Activated CD8-positive, alpha-beta memory T cell treated with anti-CD3 and anti-CD28 coated beads for 24 hours (primary cell): Measurements from ENCODE around the gene PLEKHA6.
"Not testable (repeated sequence)": the region's sequence is repeated elsewhere in the genome, so short reads cannot be mapped to it uniquely, and the experiment has no call there.

Experiments used
- DNase-seq: peaks from one replicate; pipeline ENCODE4 v3.0.0-alpha.2; 2020

The PLEKHA6 gene

DNA sequence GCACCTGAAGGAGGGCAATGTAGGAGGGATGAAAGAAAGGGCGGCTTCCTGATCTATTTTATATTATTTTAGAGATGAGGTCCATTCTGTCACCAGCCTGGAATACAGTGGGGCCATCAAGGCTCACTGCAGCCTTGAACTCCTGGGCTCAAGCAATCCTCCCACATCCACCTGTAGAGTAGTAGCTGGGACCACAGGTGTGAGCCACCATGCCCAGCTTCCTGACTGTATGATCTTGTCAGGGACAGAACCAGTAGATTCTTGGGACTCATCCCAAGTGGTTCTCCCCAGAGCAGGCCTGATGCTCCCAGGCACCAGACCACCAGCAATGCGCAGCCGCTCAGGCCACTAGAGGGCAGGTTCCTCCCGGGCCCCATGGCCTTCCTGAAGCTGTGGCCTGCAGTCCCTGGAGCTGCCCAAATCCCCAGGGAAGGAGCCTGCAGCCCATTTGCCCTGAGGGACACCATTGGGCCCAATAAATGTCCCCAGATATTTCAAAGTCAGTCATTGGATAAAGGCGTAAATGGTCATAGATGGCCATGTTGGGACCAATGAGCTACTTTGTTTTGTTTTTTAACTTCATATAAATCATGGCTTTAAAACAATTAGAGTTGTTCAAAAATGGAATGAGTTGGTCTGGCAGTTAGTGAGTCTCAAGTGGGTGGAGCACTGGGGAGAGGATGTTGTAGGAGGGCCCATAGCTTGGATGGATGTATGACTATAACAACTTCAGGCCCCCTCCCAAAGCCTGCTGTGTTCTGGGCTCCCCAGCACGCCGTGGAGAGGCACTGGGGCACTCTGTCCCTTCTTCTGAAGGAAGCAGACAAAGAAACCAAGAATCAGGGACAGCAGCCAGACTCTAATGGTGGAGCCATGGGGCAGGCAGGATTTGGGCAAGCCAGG is 101.3 kb downstream of the PLEKHA6 start:
- peak; percentile 62 for DNase-seq

DNA sequence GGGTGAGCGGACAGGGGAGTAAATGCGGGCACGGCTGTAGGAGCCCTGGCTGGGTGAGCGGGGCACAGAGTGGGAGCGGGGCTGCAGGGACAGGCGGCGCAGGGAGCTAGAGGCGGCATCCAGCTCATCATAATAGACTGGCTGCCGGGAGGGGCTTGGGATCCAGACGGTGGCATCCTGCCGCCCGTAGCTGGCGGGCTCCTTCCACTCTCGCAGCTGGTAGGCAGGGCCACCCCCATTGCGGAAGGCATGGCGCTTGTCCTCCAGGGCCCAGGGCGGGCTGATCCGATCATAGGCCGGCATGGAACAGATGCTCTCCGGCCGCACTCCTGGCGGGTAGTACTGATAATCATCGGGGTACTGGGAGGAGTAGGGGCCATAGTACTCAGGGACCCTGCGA is 102.3 kb downstream of the PLEKHA6 start:
- DNase-seq: no peak

DNA sequence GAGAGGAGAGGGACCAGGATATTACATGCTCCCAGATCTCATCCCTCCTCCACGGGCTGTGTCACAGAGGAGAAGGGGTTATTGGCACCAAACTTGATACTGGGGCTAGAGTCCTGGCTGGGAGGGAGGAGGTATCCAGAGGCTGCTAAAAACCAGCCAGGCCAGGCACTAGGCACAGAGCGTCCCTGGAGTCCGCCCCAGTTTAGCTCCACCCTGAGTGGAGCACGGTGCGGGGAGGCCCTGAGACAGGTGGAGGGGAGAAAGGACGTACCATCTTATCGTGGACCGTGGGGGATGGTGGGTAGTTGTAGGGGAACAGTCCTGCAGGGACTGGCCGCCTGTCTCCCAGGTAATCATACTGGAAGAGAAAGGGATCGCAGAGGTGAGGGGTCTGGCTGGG is 103.2 kb downstream of the PLEKHA6 start:
- no peak for DNase-seq

DNA sequence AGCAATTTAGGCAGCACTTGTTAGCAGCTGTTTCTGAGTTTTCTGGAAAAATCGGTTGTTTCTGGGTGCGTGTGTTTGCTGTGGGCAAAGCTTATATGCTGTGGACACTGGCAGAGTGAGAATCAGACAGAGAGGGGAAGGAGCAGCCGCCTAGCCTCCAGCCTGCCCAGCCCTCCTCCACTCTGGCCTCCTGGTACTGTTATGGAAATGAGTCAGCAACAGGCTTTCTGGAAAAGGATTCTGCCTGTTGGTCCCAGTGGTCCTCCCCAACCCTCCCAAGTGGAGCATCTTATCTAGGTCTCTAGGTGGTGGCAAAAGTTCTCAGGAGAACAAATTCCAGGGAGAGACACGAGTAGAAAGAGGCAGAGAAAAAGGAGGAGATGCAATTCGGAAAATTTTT is 103.8 kb downstream of the PLEKHA6 start:
- DNase-seq: no peak

DNA sequence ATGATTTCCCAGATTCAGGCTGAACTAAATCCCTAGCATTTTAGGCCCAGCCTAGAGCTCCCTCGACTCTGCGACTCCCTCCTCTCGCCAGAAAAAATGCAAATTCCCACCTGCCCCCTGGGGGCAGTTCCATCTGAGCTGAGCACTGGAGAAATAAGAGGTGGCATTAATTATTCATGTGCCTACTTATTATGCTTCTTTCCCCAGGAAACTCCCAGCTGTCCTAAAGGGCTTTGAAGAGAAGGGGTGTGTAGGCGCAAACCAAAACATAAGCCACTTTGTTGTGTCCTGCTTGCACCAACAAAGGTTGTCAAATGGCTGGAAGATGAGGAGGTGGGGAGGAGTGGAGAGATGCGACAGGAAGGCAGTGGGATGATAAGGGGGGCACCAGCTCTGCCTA is 104.5 kb downstream of the PLEKHA6 start:
- no peak for DNase-seq

DNA sequence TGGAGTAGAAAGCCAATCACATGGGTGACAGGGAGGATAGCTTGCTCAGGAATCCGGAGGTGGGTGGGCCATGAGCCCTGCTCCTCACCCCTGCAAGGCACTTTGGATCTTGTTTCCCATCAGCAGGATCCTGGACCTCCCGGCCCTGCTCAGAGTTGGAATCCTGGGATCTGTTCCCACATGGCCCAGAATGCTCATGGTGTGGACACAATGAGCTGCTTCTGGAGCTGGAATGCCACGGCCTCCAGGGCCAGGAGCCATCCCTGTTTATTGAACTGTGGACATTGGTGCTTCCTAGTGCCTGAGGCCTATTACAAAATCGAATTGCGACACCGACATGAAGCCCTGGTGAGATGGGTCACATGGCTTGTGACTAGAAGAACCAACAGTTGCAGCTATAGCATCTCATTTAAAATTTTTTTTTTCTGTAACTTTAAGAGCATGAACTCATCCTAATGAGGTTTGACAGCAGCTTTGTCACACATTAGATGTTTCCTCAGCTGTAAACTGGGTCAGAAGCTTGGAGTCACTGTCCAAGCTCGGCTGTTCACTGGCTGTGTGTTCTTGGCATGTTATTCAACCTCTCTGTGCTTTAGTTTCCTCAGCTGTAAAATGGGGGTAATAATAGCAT is 105.6 kb downstream of the PLEKHA6 start:
- DNase-seq: no peak

DNA sequence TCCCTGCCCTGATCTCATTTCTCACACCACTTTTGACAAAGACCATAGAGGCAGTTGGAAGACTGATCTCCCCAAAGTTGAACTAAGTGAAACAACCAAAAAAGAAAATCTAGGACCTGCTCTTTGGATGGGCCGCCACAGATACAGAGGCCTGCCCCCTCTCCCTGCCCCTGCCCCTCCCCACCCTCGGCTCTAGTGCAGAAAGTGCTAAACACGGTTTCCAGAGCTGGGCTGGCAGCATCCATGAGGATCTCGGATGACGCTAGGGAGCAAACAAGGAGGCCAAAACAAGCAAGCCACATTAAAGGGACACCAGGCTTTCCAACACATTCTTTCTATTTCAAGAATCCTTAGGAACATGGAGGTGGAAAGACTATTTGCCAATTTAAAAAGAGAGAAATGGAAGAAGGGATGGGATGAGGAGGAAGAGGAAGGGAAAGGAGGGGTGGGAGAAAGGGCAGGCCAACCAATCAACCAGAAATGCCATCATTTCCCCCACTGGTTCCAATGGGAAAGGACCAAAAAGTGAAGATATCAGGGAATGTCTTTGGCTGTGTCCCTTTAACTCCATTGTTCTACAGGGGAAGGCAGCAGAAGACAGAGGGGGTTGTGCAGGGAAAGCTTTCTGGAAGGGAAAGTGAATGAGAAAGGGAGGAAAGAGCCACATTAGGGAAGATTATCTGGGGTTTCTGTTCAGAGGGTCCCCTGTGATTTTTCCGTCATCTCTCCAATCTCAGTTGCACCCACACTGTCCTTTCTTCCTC is 107.6 kb downstream of the PLEKHA6 start:
- DNase-seq: no peak

DNA sequence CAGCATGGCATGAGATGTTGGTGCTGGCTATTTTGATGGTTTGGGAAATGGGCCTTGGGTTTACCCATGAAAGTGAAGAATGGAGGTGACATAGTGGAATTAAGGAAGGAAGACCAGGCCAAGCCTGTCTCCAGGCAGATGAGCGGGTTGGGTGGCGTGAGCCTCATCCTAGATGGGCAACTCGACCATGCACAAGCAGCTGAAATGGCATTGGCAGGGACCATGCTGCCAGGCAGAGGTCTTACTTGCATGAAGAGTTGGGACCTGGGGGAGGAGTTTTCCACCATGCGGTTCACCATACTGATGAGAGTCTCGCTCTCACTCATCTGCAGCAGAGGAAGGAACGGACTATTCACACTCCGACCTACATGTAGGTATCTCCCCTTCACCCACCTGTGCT is 108.4 kb downstream of the PLEKHA6 start:
- no peak for DNase-seq

DNA sequence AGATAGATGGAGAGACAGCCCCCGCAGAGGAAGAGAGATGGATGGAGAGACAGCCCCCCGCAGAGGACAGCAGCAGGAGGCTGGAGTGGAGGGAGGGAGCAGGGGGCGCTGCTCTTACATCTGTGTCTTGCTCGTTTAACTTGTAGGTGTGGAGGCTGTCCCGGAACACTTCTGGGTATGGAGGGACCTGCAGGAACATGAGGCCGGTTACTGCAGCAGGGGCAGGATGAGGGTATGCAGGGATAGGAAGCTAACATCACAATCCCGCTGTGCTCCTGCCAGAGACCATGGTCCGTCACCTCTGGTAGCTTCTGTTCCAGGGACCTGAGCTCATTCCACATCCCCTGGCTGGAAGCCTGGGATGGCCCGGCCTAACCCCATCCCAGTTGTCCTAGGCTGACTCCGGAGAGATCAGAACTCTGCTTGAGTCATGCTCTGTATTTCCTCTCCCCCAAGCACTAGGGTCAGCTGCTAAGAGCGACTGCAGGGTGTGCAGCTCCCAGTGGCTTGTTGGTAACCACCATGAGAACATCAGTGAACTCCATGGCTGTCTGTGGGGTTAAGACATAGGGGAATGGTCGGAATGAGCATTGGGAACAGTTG is 109.2 kb downstream of the PLEKHA6 start:
- DNase-seq: no peak

DNA sequence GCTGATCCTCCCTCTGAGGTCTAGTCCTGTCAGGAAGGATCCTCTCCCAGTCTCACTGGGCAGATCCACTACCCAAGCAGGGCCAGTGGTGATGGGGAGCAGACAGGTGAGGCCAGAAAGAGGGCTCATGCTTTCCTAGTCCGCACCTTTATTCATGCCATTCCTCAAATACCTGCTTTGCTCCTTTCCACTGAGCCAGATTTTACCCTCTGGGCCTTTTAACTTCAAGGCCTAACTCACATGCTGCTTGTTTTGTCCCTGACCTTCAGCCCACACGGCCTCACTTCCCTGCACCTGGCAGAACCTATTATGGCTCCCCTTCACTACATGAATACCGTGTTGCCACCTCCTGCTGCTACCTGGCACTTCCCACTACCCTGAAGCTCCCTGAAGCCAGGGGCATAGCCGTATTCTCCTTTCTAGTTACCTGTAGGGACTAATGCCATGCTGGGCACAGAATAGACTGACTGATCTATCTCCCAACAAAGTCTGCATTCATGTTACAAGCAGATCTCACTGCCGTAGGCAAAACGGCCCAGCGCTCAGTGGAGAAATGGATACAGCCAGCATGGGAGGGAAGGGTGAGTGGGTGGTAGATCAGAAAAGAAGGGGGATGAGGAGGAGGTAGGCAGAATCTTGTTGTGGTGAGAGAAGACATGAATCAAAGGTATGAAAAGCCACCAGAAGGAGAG is 109.8 kb downstream of the PLEKHA6 start:
- no peak for DNase-seq

DNA sequence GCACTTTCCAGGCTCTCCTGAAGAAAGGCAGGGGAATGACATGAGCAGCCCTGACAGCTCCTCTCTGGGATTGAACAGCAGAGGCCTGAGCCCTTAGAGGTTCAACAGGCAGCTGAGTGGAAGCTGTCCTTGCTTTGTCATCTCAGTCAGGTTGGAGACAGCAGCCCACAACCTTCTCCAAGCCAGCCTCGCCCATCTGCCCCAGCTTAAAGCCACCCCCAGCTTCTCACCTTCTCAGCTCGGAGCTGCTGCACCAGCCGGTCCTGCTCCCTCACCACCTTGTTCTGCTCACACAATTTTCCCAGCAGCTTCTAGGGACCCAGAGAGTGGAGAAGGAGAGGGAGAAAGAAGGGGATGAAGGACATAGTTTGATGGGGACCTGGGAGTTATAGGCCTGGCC is 110.8 kb downstream of the PLEKHA6 start:
- DNase-seq: no peak

DNA sequence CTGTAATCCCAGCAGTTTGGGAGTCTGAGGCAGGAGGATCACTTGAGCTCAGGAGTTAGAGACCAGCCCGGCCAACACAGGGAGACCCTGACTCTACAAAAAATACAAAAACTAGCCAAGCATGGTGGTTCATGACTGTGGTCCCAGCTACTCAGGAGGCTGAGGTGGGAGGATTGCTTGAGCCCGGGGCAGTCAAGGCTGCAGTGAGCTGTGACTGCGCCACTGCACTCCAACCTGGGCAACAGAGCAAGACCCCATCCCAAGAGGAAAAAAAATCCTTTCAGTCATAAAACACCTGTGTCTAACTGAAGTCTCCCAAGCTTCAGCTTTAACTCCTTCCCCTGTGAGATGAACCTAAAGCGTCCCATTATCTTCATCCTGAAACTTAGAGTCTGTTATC is 112.9 kb downstream of the PLEKHA6 start:
- no peak for DNase-seq

DNA sequence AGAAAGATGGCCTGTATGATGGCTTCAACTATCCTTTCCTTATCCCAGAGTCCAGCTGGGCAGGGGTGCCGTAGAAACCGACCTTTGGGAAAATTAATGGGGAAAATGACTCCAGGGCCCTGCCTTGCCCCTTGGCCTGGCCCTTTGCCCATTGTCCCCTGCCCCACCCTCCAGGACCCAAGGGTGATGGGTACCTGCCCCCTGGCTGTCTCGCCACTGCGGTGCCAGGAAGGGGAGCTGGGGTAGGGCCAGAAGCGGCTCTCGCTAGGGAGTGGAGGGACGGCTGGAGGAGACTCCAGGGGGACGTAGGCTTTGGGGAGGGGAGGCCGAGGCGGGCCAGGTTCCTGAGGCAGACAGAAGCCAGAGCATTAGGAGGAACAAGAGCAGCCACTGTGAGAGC is 116.8 kb downstream of the PLEKHA6 start:
- no peak for DNase-seq

DNA sequence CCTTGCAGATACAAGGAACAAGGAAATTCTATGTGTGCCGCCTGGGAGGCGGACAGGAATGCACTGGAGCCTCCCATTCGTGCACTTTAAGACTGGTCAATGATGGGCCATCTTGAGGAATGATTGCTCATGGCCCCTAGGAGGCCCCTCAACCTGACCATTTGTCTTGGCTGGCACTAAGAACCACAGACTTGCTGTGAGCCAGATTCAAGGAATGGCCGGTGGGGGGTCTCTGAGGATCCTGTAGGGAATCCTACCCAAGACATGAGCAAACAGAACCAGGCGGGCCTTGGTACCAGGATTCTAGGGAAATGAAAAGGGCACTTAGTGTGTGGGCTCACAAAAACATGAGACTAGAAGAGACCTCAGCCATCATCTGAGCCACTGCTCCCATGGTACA is 117.8 kb downstream of the PLEKHA6 start:
- DNase-seq: no peak

DNA sequence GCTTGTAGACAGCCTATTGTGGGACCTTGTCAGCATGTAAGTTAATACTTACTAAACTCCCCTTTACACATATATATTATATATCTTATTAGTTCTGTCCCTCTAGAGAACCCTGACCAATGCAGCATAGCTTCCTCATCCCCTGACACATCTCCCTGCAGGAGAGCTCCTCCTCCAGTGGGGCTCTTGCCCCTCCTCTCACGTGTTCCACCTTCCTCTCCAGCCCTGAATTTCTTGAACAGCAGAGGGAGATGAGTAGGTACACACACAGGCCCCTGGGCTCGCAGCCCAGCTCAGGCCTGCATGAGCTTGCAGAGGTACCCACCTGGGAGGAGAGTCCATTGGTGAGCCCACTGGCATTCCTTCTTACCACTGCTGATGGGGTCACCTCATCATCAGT is 118.7 kb downstream of the PLEKHA6 start:
- DNase-seq: no peak

DNA sequence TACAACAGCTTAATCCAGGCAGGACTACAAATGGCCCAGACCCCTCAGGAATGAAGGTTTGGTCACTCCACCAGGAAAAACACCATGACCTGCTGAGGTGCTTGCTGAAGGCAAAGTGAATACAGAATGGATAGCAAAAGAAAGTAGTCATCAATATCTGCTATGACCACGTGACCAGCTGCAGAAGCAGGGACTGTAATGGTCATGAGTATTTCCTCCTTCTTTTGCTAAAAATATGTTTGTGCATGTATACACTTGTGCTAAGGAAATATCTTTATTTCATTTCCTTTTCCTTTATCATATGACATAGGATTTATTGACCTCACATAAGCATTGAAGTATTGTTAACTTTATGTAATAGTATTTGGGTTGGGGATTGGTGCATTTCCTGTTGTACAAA is 119.5 kb downstream of the PLEKHA6 start:
- DNase-seq: no peak

DNA sequence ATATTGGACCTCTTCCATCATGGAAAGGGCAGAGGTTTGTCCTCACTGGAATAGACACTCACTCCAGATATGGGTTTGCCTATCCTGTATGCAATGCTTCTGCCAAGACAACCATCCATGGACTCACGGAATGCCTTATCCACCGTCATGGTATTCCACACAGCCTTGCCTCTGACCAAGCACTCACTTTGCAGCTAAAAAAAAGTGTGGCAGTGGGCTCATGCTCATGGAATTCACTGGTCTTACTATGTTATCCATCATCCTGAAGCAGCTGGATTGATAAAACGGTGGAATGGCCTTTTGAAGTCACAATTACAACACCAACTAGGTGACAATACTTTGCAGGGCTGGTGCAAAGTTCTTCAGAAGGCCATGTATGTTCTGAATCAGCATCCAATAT is 120.3 kb downstream of the PLEKHA6 start:
- DNase-seq: not testable (repeated sequence)

DNA sequence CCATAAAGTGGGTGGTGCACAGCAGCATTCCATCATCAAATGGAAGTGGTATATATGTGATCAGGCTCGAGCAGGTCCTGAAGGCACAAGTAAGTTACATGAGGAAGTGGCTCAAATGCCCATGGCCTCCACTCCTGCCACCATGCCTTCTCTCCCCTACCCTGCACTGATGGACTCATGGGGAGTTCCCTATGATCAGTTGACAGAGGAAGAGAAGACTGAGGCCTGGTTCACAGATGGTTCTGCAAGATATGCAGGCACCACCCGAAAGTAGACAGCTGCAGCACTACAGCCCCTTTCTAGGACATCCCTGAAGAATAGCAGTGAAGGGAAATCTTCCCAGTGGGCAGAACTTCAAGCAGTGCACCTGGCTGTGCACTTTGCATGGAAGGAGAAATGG is 121.2 kb downstream of the PLEKHA6 start:
- not testable (repeated sequence) for DNase-seq

DNA sequence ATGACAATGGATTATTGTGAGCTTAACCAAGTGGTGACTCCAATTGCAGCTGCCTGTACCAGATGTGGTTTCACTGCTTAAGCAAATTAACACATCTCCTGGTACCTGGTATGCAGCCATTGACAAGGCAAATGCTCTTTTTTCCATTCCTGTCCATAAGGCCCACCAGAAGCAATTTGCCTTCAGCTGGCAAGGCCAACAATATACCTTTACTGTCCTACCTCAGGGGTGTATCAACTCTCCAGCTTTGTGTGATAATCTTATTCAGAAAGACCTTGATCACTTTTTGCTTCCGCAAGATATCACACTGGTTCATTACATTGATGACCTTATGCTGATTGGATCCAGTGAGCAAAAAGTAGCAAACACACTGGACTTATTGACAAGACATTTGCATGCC is 122.2 kb downstream of the PLEKHA6 start:
- not testable (repeated sequence) for DNase-seq

DNA sequence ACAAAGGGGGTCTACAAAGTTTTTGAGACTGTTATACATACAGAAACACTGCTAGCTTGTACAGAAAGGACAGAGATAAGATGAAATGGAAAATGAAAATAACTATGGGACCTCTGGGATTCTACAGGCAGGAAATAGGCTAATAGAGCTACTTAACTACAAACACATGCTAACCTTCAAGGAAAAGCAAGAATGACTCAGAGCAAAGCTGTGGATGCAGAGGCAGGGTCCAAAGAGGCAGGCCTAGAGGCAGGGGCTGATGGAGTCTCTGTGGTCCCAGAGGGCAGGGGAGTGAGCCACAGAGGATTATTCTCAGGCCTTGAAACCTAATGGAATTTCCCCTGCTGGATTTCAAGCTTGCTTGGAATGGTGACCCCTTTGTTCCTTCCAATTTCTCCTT is 127.2 kb downstream of the PLEKHA6 start:
- DNase-seq: no peak

DNA sequence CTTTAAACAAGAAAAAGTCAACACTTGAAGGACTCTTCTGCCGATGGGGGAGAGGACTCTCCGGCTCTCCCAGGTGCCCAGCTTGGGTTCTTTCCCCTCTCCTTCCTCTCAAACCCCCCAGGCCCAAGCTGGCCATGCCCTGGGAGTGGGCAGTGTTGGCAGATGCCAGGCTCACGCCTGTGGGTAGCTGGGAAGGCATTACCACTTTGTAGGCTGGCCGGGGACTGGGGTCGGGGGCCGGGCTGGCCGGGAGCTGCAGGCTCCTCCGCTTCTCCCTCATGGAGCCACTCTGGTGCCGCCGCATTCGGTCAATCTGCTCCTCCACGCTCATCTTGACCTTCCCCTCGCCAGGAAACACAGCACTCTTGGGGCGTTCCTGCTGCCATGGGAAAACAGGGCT is 129.5 kb downstream of the PLEKHA6 start:
- no peak for DNase-seq

DNA sequence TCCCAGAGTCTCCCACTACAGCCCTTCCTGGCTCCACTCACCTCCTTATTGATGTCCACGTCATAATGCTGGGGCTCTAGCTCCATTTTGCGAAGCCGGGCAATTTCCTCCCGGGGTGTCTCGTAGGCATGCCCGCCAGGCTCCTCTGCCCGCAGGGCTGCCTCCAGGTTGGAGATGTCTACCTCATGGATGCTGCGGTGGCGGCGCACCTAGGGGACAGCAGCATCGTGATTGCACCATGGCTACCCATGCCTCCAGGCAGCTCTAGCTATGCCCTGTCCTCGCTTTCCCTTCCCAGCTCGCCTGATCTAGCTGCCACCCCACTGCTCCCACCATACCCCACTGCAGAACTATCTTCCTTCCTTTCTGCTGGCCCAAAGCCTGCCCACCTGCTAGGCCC is 130.8 kb downstream of the PLEKHA6 start:
- no peak for DNase-seq
